Activated CD4-positive, alpha-beta T cell treated with anti-CD3 and anti-CD28 coated beads, Interleukin-2, Interleukin-6, amounts not matched to agents 100 ng/mL and 50 ng/mL, durations not matched to agents 16 hours and 8 hours (primary cell): ENCODE data around the gene RNF152.
A peak's percentile ranks its signal among the peaks of the same experiment; 100 is the strongest.

Source experiments
- DNase-seq: peaks from one replicate; pipeline ENCODE4 v3.0.0-alpha.2; 2020

Gene RNF152

GRCh38 chr18:61892683-61893308 is at the start of gene RNF152:
TSS of gene RNF152 (minus strand) at chr18:61893007. CDS start at chr18:61816463, 76,544 bp downstream.
- no peak for DNase-seq

- DNase-seq: no peak
Observed at GRCh38 chr18:61941948-61942471, 49.2 kb upstream of the RNF152 start.

GRCh38 chr18:61939046-61939674 is 46.4 kb upstream of the RNF152 start:
- DNase-seq: no peak

- no peak for DNase-seq
Observed at GRCh38 chr18:61935362-61935761, 42.6 kb upstream of the RNF152 start.

GRCh38 chr18:61931654-61932379 is 39.0 kb upstream of the RNF152 start:
- DNase-seq: no peak

GRCh38 chr18:61929881-61930640 is 37.3 kb upstream of the RNF152 start:
- DNase-seq: no peak

GRCh38 chr18:61926532-61926931 is 33.7 kb upstream of the RNF152 start:
- DNase-seq: peak; percentile 60

- DNase-seq: no peak
Observed at GRCh38 chr18:61924550-61924949, 31.7 kb upstream of the RNF152 start.

- no peak for DNase-seq
Observed at GRCh38 chr18:61922435-61922834, 29.6 kb upstream of the RNF152 start.

GRCh38 chr18:61921621-61922235 is 28.9 kb upstream of the RNF152 start:
- DNase-seq: no peak

GRCh38 chr18:61917818-61918217 is 25.0 kb upstream of the RNF152 start:
- no peak for DNase-seq

GRCh38 chr18:61912476-61912875 is 19.7 kb upstream of the RNF152 start:
- DNase-seq: no peak

GRCh38 chr18:61910101-61910500 is 17.3 kb upstream of the RNF152 start:
- DNase-seq: no peak

GRCh38 chr18:61908661-61909060 is 15.9 kb upstream of the RNF152 start:
- no peak for DNase-seq

- DNase-seq: peak; percentile 59
Observed at GRCh38 chr18:61901323-61901986, 8.6 kb upstream of the RNF152 start.

- DNase-seq: no peak
Observed at GRCh38 chr18:61900504-61901281, 7.9 kb upstream of the RNF152 start.

- no peak for DNase-seq
Observed at GRCh38 chr18:61898640-61899101, 5.9 kb upstream of the RNF152 start.

GRCh38 chr18:61896757-61897156 is 4.0 kb upstream of the RNF152 start:
- DNase-seq: no peak

GRCh38 chr18:61896118-61896517 is 3.3 kb upstream of the RNF152 start:
- no peak for DNase-seq

- DNase-seq: no peak
Observed at GRCh38 chr18:61894751-61895524, 2.1 kb upstream of the RNF152 start.
